Nephron progenitor cell (in vitro differentiated cells): ENCODE results near the gene FIP1L1.
"Not testable (repeated sequence)": the region's sequence is repeated elsewhere in the genome, so short reads cannot be mapped to it uniquely, and the experiment has no call there.

Source experiments
- DNase-seq: peaks from one replicate; pipeline ENCODE4 v3.0.0; 2021
- H3K27ac Mint-ChIP-seq: 2 replicates; pipeline ENCODE4 v1.8.0; 2021; ENCODE audit warnings: mild to moderate bottlenecking, moderate library complexity, mixed read lengths
- H3K27me3 Mint-ChIP-seq: 2 replicates; pipeline ENCODE4 v1.8.0; 2021; ENCODE audit warnings: mild to moderate bottlenecking, low read depth, mixed read lengths; ENCODE audit not compliant: poor library complexity
- H3K36me3 Mint-ChIP-seq: 2 replicates; pipeline ENCODE4 v1.8.0; 2021; ENCODE audit warnings: low read depth, mixed read lengths
- H3K4me1 Mint-ChIP-seq: 2 replicates; pipeline ENCODE4 v1.8.0; 2021; ENCODE audit warnings: mixed read lengths
- H3K4me3 Mint-ChIP-seq: 2 replicates; pipeline ENCODE4 v1.8.0; 2021; ENCODE audit warnings: mild to moderate bottlenecking, moderate library complexity, mixed read lengths
- H3K9me3 Mint-ChIP-seq: 2 replicates; pipeline ENCODE4 v1.8.0; 2021; ENCODE audit warnings: mild to moderate bottlenecking, moderate library complexity, mixed read lengths
- CTCF ChIP-seq: fragments of 200-600 bp; sonication (generic); IDR thresholded peaks from 2 replicates; pipeline ENCODE4 v1.5.0; 2021; ENCODE audit warnings: antibody characterized with exemption

The FIP1L1 gene

DNA sequence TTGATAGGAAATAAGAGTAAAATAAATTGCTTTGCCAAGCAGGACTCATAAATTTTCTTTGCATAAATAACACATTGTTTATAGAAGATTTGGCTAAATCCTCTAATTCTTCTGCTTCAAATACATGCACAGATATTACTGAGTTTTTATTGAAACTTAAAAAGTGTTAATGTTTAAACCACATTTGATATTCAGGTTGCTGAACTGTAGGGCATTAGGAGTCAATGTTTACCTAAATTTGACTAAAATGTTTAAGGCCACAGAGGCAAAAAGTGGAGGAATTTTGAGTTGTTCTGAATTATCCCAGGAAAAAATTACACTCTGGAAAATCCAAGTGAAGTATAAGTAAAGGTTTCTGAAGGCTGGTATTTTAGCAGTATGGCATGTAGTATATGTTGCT lies 78.7 kb downstream of the FIP1L1 start:
- H3K9me3 Mint-ChIP-seq, result no peaks in the 10 kb centered on the region
- TF ChIP-seq CTCF, result no peak
- no peak for DNase-seq
- peaks cover 61% of the 10 kb centered on the region for H3K36me3 Mint-ChIP-seq
- no peaks in the 10 kb centered on the region for H3K27me3 Mint-ChIP-seq
- no peaks in the 10 kb centered on the region for H3K4me1 Mint-ChIP-seq
- H3K27ac Mint-ChIP-seq, result no peak overlapping the region
- no peak overlapping the region for H3K4me3 Mint-ChIP-seq

- Mint-ChIP-seq H3K4me3 (no peak overlapping the region), H3K4me1 (no peaks in the 10 kb centered on the region), H3K27ac (no peak overlapping the region), H3K36me3 (peaks cover 44% of the 10 kb centered on the region), H3K9me3 (no peaks in the 10 kb centered on the region), H3K27me3 (no peaks in the 10 kb centered on the region)
- no peak for DNase-seq
- TF ChIP-seq CTCF, result no peak
These were observed 82.1 kb downstream of the FIP1L1 start for GRCh38 chr4:53459548-53459947.

DNA sequence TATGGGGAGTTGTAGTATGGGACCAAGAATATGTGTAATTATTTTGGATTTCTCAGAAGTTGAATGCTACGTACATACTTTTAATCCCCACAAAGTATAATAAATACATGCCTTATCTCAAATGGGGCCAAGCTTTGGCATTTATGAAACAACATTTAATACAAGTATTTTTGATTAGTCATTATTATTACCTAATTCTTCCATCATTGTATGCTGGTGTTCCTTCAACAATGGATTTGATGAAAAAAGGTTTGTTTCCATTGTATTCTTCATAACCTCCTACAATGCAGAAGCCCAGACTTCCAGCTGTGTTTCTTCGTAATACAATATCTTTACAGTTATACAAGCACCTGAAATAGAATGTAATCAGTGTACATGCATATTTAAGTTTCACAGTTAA lies 83.8 kb downstream of the FIP1L1 start:
- Mint-ChIP-seq H3K9me3 (peaks cover 7% of the 10 kb centered on the region), H3K4me3 (no peak overlapping the region), H3K36me3 (peaks cover 40% of the 10 kb centered on the region), H3K27me3 (no peaks in the 10 kb centered on the region), H3K4me1 (no peaks in the 10 kb centered on the region), H3K27ac (no peak overlapping the region)
- DNase-seq, result no peak
- no peak for TF ChIP-seq CTCF

DNA sequence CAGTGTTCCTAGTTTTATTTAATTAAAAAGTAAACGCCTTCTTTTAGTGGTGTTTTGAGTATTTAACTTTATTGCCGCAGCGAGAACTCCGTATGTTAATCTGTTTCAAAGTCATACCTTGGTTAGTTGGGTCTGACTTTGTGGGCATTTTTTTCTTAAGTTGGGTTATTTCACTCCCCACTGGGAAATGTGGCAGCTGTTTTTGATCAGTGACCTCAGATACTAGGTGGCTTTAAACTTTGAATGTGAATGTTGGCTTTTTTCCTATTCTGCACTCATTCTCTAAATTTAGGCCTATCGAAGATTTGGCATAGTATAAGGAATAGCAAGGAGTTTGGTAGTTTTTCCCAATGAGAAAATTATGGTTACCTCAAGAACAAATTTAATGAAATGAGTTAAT lies 85.9 kb downstream of the FIP1L1 start:
- DNase-seq, result no peak
- Mint-ChIP-seq H3K27ac (no peak overlapping the region), H3K4me3 (no peak overlapping the region), H3K36me3 (peaks cover 48% of the 10 kb centered on the region), H3K4me1 (no peaks in the 10 kb centered on the region), H3K27me3 (peaks cover 3% of the 10 kb centered on the region), H3K9me3 (peaks cover 25% of the 10 kb centered on the region)
- TF ChIP-seq CTCF, result no peak

DNA sequence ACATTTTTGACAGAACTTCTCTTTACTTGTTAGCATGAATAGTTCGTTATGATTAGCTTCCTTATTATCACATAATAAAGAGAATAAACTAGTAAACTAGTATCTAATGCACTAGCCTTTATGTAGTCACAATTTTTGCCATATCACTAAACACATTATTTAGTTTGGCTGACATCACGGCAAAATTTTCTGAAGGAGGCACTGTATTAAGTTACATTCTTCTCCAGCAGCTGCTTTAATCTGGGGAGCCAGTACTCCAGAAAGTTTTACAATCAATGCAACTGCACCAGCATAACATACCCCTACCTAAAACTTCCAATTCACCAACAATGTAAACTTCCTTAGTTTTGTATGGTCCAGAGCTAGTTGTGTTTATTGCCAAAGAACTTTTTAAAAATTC lies 87.8 kb downstream of the FIP1L1 start:
- peaks cover 41% of the 10 kb centered on the region for H3K36me3 Mint-ChIP-seq
- no peak for DNase-seq
- no peak overlapping the region for H3K4me3 Mint-ChIP-seq
- no peaks in the 10 kb centered on the region for H3K4me1 Mint-ChIP-seq
- peaks cover 3% of the 10 kb centered on the region for H3K27me3 Mint-ChIP-seq
- TF ChIP-seq CTCF, result no peak
- no peak overlapping the region for H3K27ac Mint-ChIP-seq
- peaks cover 41% of the 10 kb centered on the region for H3K9me3 Mint-ChIP-seq

- no peak for TF ChIP-seq CTCF
- DNase-seq, result no peak
- Mint-ChIP-seq H3K9me3 (peaks cover 45% of the 10 kb centered on the region), H3K4me3 (no peak overlapping the region), H3K4me1 (no peaks in the 10 kb centered on the region), H3K36me3 (peaks cover 36% of the 10 kb centered on the region), H3K27ac (no peak overlapping the region), H3K27me3 (peaks cover 3% of the 10 kb centered on the region)
These were observed 88.5 kb downstream of the FIP1L1 start for GRCh38 chr4:53465891-53466290.

DNA sequence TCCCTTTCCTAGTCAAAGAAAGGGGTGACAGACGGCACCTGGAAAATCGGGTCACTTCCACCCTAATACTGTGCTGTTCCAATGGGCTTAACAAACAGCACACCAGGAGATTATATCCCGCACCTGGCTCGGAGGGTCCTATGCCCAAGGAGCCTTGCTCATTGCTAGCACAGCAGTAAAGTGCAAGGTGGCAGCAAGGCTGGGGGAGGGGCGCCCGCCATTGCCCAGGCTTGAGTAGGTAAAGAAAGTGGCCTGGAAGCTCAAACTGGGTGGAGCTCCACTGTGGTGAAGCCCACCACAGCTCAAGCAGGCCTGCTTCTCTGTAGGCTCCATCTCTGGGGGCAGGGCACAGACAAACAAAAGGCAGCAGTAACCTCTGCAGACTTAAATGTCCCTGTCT lies 89.1 kb downstream of the FIP1L1 start:
- not testable (repeated sequence) for DNase-seq, H3K4me3 Mint-ChIP-seq, H3K27me3 Mint-ChIP-seq, H3K27ac Mint-ChIP-seq, H3K4me1 Mint-ChIP-seq
- peaks cover 50% of the 10 kb centered on the region for H3K9me3 Mint-ChIP-seq
- H3K36me3 Mint-ChIP-seq, result peaks cover 35% of the 10 kb centered on the region
